K562 (cell line): ENCODE data around the gene FAM131C.

Source experiments
- FOS ChIP-seq: IDR thresholded peaks from 3 replicates; pipeline ENCODE4 v1.6.1; 2011; ENCODE audit not compliant: insufficient read length; ENCODE audit errors: extremely low read depth
- YY1 ChIP-seq, 3 experiments: IDR thresholded peaks; 2 replicates each; pipeline ENCODE4 v1.6.1; 2011; ENCODE audit warnings: low read length in 2 of 3, mild to moderate bottlenecking in 2 of 3, moderate library complexity in 2 of 3, borderline replicate concordance in 1 of 3, control low read depth in 1 of 3, low read depth in 1 of 3; ENCODE audit not compliant: insufficient read depth in 3 of 3, insufficient replicate concordance in 2 of 3, control insufficient read depth in 1 of 3, insufficient read length in 1 of 3; ENCODE audit errors: extremely low read depth in 1 of 3
- ZNF263 ChIP-seq: sonication (generic); formaldehyde crosslinking; IDR thresholded peaks from 2 replicates; pipeline ENCODE4 v1.8.0; 2022; ENCODE audit warnings: mild to moderate bottlenecking, missing genetic modification reagents, borderline replicate concordance

- TF ChIP-seq ZNF263 (CRISPR knock-in tag), result no peak
- no peak for TF ChIP-seq FOS
- no peak for TF ChIP-seq YY1 (IDR thresholded peaks at IDR 0.05; ENCODE audit: borderline replicate concordance in 1 of 3, control insufficient read depth in 1 of 3, extremely low read depth in 1 of 3, insufficient read depth in 3 of 3, insufficient read length in 1 of 3, insufficient replicate concordance in 2 of 3, low read depth in 1 of 3, low read length in 2 of 3)
Observed at GRCh38 chr1:16053781-16054502, 19.5 kb downstream of the FAM131C start.
